GM21786 (cell line): Measurements from ENCODE around the gene ZNF710.
"Not testable (repeated sequence)": the region's sequence is repeated elsewhere in the genome, so short reads cannot be mapped to it uniquely, and the experiment has no call there.

Source experiments
- ATAC-seq: cut with Tn5 transposase; IDR thresholded peaks from one replicate; pipeline ENCODE4 v1.9.1; 2021; ENCODE audit not compliant: unreplicated experiment

ZNF710 gene

DNA sequence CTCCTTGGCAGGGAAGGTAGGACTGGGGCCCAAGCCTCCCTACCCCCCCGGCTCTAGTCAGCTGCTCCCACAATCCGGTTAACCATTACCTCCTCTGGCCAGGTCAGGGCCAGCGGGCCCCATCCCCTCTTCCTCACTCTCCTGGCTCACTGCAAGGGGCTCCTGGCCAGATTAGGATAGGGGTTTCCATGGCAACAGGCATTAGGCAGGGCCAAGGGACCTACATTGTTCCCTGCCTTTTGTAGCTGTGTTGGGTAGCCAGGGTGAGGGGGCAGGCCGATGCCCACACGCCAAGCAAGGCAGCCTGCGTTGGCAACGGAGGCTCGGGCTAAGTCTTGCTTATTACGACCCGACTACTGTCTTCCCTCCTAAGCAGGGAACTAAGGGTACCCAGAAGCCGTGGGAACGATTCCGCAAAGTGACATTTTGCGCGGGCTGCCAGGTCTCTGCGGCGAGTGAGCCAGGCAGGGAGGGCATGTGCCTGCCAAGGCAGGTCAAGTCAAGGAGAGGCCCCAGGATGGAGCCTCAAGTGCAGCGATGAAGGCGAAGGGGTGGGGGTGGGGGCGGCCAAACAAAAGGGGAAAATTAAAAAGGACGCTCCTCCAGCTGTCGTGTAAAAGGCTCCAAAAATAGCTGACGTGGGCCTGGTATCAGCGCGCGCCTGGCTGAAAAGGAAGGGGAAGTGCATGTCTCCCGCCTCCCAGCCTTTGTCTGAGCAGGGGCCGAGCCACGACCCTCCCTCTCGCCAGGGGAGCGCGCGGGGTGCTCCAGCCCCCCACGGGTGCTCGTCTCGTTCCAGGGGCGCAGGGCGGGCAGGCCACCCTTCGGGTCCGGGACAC lies 100.2 kb downstream of the ZNF710 start:
- peak; percentile 5 for ATAC-seq

DNA sequence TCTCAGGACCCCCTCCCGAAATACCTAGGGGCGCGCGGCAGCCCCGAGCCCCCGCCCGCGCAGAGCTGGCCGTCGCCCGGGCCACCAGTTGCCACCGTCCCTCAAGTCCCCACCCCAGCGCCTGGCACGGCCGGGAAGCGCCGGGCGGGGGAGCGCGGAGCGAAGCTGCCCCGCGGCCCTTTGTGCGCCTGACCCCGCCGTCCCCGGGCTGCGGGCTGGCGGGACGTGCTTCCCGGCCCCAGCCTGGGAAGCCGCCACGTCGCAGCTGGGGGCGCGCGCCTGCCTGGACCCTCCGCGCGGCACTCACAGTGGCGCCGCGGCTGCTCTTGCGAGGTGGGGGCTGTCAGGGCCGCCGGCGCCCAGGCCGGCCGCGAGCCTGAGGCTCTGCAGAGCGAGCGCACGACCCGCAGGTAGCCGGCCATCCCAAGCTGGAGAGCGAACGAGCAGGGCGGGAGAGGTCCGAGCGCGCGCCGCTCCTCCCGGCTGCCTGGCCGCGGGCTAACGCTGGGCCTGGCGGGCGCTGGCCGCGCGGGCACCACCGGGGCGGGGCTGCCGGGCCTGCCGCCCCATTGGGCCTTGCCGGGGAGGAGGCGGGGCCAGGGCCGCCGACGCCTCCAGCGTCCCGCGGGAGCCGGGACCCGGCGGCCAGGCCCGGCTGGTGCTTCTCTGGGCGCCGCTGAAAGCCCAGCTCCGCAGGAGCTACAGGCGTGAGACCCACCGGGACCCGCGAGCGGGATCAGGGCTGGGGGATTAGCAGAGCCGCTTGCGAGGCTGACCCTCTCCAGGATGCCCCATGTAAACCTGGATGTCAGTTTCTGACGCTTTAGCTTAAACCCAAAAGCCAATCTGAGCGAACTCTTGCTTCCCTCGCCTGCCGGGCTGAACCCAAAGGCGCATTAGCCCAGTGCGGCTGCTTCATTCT lies 101.1 kb downstream of the ZNF710 start, which contains the start of gene IDH2:
Gene IDH2 (minus strand): TSS at position 500 of the 922 bp plus-strand sequence. CDS start 78 bp downstream, at position 422.
- peak; percentile 37 for ATAC-seq

GRCh38 chr15:90103701-90104329 lies 102.7 kb downstream of the ZNF710 start:
- no peak for ATAC-seq

GRCh38 chr15:90104551-90104950 lies 103.4 kb downstream of the ZNF710 start:
- no peak for ATAC-seq

GRCh38 chr15:90105521-90105920 lies 104.4 kb downstream of the ZNF710 start:
- ATAC-seq: no peak

- no peak for ATAC-seq
These were observed 105.5 kb downstream of the ZNF710 start for GRCh38 chr15:90106522-90107117.

GRCh38 chr15:90108038-90108437 lies 106.9 kb downstream of the ZNF710 start:
- ATAC-seq: not testable (repeated sequence)

DNA sequence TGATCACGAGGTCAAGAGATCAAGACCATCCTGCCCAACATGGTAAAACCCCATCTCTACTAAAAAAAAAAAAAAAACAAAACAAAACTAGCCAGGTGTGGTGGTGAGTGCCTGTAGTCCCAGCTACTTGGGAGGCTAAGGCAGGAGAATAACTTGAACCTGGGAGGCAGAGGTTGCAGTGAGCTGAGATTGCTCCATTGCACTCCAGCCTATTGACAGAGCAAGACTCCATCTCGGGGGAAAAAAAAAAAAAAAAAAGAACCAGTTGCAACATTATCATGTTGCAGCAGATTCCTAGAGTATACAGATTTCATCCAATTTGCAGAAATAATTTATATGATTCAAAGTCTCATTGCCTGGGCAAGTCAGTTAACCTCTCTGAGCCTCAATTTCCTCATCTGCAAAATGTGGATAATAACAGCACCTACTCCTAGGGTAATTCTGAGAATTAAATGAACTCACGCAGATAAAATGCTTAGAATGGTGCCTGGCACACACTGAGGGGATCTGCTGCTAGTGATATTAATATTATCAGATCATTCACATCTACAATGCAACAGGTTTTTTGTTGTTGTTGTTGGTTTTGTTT lies 108.1 kb downstream of the ZNF710 start:
- ATAC-seq: not testable (repeated sequence)

GRCh38 chr15:90113166-90113565 lies 112.0 kb downstream of the ZNF710 start:
- no peak for ATAC-seq

- ATAC-seq: no peak
These were observed 113.4 kb downstream of the ZNF710 start for GRCh38 chr15:90114451-90114901.

- no peak for ATAC-seq
These were observed 114.7 kb downstream of the ZNF710 start for GRCh38 chr15:90115783-90116182.

DNA sequence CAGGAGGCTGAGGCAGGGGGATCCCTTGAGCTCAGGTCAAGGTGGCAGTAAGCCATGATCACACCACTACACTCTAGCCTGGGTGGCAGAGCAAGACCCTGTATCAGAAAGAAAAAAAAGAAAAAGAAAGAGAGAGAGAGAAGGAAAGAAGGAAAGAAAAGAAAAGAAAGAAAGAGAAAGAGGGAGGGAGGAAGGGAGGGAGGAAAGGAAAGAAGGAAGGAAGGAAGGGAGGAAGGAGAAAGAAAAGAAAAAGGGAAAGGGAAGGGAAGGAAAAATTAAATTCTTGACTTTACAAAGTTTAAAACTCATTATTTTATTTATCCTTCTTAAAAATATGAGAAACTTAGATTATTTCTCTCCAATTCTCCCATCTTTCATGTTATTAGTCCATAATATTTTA lies 118.2 kb downstream of the ZNF710 start:
- no peak for ATAC-seq

- no peak for ATAC-seq
These were observed 120.0 kb downstream of the ZNF710 start for GRCh38 chr15:90121086-90121485.

- no peak for ATAC-seq
These were observed 123.4 kb downstream of the ZNF710 start for GRCh38 chr15:90124507-90124906.

- no peak for ATAC-seq
These were observed 124.9 kb downstream of the ZNF710 start for GRCh38 chr15:90126022-90126421.

DNA sequence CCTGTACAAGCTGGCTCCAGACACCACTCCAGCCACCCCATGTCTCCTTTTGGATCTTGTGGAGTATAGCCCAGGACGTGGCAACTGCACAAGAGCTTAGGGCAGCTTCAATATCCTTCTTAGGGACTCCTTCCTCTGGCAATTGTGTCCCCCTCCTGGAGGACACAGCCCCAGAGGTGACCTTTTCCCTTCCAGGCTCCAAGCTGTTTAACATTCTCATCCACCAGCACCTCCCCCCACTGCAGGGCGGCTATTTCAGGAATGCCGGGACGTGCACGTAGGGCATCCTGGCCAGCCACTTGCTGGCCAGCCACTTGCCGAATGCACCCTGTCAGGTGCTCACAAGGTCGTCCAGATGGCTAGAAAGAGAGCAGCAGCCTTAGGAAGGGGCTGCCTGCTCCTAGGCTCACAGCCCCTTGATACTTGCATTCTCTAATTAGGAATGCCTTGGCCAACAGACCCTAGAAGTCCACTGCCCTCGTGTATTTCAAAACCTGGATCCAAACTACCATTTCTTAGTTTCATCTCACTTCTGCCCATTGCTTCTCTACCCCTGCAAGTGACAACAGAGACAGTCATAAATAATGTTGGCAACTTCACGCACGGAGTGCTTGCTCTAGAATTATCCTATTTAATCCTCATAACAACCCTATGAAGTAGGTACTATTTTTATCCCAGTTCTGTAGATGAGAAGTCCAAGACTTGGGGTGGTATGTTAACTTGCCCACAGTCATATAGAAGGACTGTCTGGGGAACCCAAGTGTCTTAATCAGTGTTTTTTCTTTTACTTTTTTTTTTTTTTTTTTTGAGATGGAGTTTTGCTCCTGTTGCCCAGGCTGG lies 125.7 kb downstream of the ZNF710 start:
- no peak for ATAC-seq

- ATAC-seq: no peak
These were observed 129.2 kb downstream of the ZNF710 start for GRCh38 chr15:90130291-90130690.
